Measurements from ENCODE around the gene SBK2. TPM values are rescaled to one million over a fixed set of nuclear protein-coding genes. Genes with fewer than 3 reads are reported as not detected.

SBK2 gene
- polyA plus RNA-seq, 4 donors: 0.06 TPM; not detected in 3

DNA sequence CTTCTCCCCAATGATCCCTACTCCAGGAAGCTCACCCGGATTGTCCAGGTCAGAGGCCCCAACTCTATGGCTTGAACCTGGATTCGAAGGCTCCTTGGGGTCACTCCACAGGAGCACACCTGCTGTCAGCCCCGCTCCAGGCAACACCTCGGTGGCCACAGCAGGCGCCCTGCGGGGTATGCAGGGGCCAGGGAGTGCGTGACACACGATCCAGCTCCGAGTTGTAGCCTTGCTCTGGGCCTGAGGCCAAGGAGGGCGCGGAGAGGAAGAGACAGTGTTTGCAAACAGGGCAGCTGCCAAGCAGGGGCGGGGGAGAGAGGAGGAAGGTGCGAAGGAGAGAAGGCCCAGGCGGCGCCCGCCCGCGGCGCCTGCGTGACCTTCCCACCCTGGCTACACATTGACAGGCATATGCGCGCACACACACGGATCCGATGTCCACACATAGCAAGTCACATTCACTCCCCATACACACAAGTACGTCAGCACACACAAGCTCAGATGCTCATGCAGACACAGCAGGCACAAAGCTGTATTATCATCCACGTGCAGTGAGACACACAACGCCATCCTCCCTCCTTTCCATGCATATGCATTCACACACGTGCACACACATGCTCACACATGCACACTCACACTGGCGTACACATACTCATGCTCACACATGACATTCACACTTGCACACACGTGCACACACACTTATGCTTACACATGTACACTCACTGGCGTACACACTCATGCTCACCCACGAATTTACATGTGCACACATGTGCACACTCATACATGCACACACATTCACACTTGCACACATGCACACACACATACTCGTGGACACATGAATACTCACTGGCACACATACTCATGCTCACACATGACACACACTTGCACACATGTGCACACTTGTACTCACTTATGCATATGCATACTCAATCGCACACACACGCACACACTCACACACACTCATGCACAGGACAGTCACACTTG lies 10.4 kb downstream of the SBK2 start:
- Histone ChIP-seq H3K4me1 (ENCODE audit: control insufficient read depth in 3 of 3, insufficient read depth in 2 of 3, low read depth in 1 of 3, low read length in 2 of 3) (peaks cover 0 to 2% (median 0%) of the 10 kb centered on the region in 3 donors), H3K4me3 (ENCODE audit: low read depth in 1 of 3, low read length in 3 of 3) (no peak overlapping the region), H3K27me3 (ENCODE audit: control insufficient read depth in 3 of 3, insufficient read depth in 3 of 3, low read length in 3 of 3) (no peaks in the 10 kb centered on the region), H3K27ac (ENCODE audit: low read depth in 1 of 3, low read length in 2 of 3) (no peak overlapping the region), H3K36me3 (ENCODE audit: control insufficient read depth in 3 of 3, insufficient read depth in 2 of 3, low read depth in 1 of 3, low read length in 3 of 3) (no peaks in the 10 kb centered on the region), H3K9me3 (ENCODE audit: control insufficient read depth in 2 of 2, insufficient read depth in 1 of 2, low read depth in 1 of 2, low read length in 1 of 2) (no peaks in the 10 kb centered on the region)
- WGBS, 3 donors: 24 to 31% (median 27%) methylated on average over 33 to 35 of the region's 35 CpGs
- DNase-seq (peak; percentile 61 to 62), FAIRE-seq (no peak)

DNA sequence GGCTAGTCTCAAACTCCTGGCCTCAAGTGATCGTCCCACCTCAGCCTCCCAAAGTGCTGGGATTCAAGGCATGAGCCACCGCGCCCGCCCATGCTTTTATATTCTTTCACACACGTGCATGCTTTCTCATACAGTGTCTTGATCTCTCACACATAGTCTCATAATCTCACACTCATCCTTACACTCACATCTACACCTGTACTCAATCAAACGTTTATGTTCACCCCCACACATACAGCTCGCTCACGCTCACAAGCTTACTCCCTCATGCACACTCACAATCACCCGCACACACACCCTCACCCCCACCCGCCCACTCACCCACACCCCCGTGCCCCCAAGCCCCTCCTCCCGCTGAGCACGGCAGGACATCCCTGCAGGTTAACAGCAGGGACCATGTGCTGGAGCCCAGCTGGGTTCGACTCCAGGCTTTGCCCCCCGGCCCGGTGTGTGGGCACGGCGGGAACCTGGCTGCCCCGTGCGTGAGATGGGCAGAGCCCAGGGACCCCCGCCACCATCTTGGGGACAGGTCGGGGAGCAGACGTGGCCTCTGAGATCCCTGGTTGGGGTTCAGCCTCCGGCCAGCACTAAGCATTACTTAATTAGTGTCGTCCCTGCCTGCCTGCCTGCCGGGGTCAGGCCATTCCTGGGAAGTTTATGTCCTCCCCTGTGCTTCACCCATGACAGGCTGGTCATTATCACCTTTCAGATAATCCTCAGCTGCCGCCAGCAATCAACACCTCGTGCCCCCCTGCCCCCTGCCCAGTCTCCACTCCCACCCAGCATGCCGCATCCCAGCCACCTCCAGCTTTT lies 11.4 kb downstream of the SBK2 start:
- Histone ChIP-seq H3K9me3 (ENCODE audit: control insufficient read depth in 2 of 2, insufficient read depth in 1 of 2, low read depth in 1 of 2, low read length in 1 of 2) (no peaks in the 10 kb centered on the region), H3K4me3 (ENCODE audit: low read depth in 1 of 3, low read length in 3 of 3) (no peak overlapping the region), H3K27me3 (ENCODE audit: control insufficient read depth in 3 of 3, insufficient read depth in 3 of 3, low read length in 3 of 3) (no peaks in the 10 kb centered on the region), H3K27ac (ENCODE audit: low read depth in 1 of 3, low read length in 2 of 3) (no peak overlapping the region), H3K4me1 (ENCODE audit: control insufficient read depth in 3 of 3, insufficient read depth in 2 of 3, low read depth in 1 of 3, low read length in 2 of 3) (peaks cover 0 to 2% (median 0%) of the 10 kb centered on the region in 3 donors), H3K36me3 (ENCODE audit: control insufficient read depth in 3 of 3, insufficient read depth in 2 of 3, low read depth in 1 of 3, low read length in 3 of 3) (no peaks in the 10 kb centered on the region)
- 46 to 60% (median 54%) methylated on average over 28 to 29 of the region's 29 CpGs for WGBS, 3 donors
- FAIRE-seq: no peak
- no peak for DNase-seq

DNA sequence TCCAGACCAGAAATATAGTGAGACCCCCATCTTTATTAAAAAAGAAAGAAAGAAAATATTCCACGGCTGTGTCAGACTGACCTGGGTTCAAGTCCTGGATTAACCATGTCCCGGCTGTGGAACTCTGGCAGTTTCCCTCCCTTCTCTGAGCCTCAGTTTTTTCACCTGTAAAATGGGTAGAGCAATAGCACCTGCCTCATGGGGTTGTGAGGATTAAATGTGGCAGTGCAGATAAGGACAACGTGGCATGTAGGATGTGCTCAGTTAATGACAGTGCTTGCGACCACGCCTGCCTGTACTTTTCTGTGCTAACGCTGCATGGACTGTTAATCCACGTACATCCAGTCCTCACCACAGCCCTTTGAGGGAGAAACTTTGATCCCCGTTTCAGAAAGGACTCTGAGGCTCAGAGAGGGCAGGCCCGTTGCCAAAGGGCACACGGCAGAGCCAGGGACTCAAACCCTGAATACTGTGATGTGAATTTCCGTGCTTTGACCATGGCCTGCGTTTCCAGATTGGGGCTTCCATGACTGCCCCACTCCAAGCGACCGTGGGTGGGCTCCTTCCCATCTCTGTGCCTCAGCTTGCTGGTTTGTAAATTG lies 16.1 kb downstream of the SBK2 start:
- 55 to 71% (median 61%) methylated on average over 14 of the region's 14 CpGs for WGBS, 3 donors
- DNase-seq: peak in 1 of 2 donors; percentile 7
- H3K27me3 ChIP-seq (ENCODE audit: control insufficient read depth in 3 of 3, insufficient read depth in 3 of 3, low read length in 3 of 3): peaks cover 0 to under 1% (median 0%) of the 10 kb centered on the region in 3 donors
- H3K36me3 ChIP-seq (ENCODE audit: control insufficient read depth in 3 of 3, insufficient read depth in 2 of 3, low read depth in 1 of 3, low read length in 3 of 3): no peaks in the 10 kb centered on the region
- no peak overlapping the region for H3K4me3 ChIP-seq (ENCODE audit: low read depth in 1 of 3, low read length in 3 of 3)
- no peak for FAIRE-seq
- no peaks in the 10 kb centered on the region for H3K9me3 ChIP-seq (ENCODE audit: control insufficient read depth in 2 of 2, insufficient read depth in 1 of 2, low read depth in 1 of 2, low read length in 1 of 2)
- peaks cover 0 to 3% (median 0%) of the 10 kb centered on the region in 3 donors for H3K4me1 ChIP-seq (ENCODE audit: control insufficient read depth in 3 of 3, insufficient read depth in 2 of 3, low read depth in 1 of 3, low read length in 2 of 3)
- no peak overlapping the region for H3K27ac ChIP-seq (ENCODE audit: low read depth in 1 of 3, low read length in 2 of 3)

DNA sequence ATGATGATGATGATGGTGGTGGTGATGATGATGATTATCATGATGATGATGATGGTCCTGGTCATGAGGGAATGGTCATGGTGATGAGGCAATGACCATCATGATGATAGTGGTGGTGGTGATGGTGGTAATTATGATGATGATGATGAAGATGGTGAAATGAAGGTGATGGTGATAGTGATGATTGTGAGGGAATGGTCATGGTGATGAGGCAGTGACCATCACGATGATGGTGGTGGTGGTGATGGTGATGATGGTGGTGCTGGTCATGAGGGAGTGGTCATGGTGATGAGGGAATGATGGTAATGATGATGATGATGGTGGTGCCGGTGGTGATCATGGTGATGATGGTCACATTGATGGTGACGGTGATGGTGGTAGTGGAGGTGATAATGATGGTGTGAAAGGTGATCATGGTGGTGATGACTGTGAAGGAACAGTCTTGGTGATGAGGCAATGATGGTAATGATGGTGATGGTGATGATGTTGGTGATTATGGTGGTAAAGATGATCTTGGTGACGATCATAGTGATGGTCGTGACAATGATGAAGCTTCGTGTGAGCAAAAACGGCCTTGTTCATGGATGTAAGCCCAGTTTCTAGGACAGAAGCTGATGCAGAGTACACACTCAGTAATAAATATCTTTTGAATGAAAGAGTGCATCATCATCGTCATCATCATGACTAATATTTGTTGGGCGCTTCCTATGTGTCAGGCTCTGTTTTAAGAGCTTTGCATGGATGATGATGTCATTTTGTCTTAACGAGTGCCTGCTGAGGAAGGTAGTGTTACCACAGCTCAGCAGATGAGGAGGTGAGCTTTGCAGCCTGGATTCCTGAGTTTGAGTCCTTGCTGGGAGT lies 17.3 kb downstream of the SBK2 start:
- FAIRE-seq (no peak), DNase-seq (peak in 1 of 2 donors; percentile 5)
- Histone ChIP-seq H3K9me3 (ENCODE audit: control insufficient read depth in 2 of 2, insufficient read depth in 1 of 2, low read depth in 1 of 2, low read length in 1 of 2) (no peaks in the 10 kb centered on the region), H3K36me3 (ENCODE audit: control insufficient read depth in 3 of 3, insufficient read depth in 2 of 3, low read depth in 1 of 3, low read length in 3 of 3) (no peaks in the 10 kb centered on the region), H3K4me3 (ENCODE audit: low read depth in 1 of 3, low read length in 3 of 3) (no peak overlapping the region), H3K27me3 (ENCODE audit: control insufficient read depth in 3 of 3, insufficient read depth in 3 of 3, low read length in 3 of 3) (peaks cover 0 to 2% (median 0%) of the 10 kb centered on the region in 3 donors), H3K27ac (ENCODE audit: low read depth in 1 of 3, low read length in 2 of 3) (no peak overlapping the region), H3K4me1 (ENCODE audit: control insufficient read depth in 3 of 3, insufficient read depth in 2 of 3, low read depth in 1 of 3, low read length in 2 of 3) (peaks cover 0 to 3% (median 0%) of the 10 kb centered on the region in 3 donors)
- WGBS, 3 donors: 79 to 90% (median 86%) methylated on average over 10 of the region's 10 CpGs

DNA sequence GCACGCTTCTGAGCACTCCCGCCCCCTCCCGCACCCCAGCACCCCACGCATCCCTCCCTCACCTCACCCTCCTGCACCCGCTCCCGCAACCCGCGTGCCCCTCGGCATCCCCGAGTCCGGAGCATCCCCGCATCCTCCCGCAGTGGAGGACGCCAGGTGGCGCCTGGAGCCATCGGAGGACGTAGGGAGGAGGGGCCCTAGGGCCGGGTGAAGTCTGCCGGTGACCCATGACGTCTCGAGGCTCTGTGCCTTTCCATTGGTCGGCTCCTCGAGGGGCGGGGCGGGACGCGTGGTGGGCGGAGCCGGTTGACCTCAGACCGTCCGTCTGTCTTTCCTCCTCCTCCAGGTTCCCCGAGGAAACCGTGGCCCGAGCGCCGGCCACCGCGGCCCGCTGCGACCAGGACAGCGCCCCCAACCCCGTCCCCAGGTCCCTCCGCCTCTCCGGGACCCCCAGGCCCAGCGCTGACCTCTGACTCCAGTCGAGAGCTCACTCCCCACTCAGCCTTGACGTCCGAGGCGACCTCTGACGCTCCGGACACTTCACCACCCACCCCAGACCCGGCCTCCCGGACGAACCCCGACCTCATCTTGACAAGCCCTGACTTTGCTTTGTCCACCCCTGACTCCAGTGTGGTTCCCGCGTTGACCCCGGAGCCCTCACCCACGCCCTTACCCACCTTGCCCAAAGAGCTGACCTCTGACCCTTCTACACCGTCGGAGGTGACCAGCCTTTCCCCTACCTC lies 19.9 kb downstream of the SBK2 start:
- DNase-seq (peak; percentile 93 to 94), FAIRE-seq (no peak)
- peak overlapping the region in 2 of 3 donors; percentile 49 to 68 for H3K4me3 ChIP-seq (ENCODE audit: low read depth in 1 of 3, low read length in 3 of 3)
- H3K9me3 ChIP-seq (ENCODE audit: control insufficient read depth in 2 of 2, insufficient read depth in 1 of 2, low read depth in 1 of 2, low read length in 1 of 2): no peaks in the 10 kb centered on the region
- peak overlapping the region; percentile 47 to 72 (median 59) for H3K27ac ChIP-seq (ENCODE audit: low read depth in 1 of 3, low read length in 2 of 3)
- H3K27me3 ChIP-seq (ENCODE audit: control insufficient read depth in 3 of 3, insufficient read depth in 3 of 3, low read length in 3 of 3): peaks cover 0 to 6% (median 0%) of the 10 kb centered on the region in 3 donors
- no peaks in the 10 kb centered on the region for H3K36me3 ChIP-seq (ENCODE audit: control insufficient read depth in 3 of 3, insufficient read depth in 2 of 3, low read depth in 1 of 3, low read length in 3 of 3)
- H3K4me1 ChIP-seq (ENCODE audit: control insufficient read depth in 3 of 3, insufficient read depth in 2 of 3, low read depth in 1 of 3, low read length in 2 of 3): peaks cover 0 to 3% (median 0%) of the 10 kb centered on the region in 3 donors
- 3 to 7% (median 6%) methylated on average over 43 to 61 of the region's 61 CpGs for WGBS, 3 donors

DNA sequence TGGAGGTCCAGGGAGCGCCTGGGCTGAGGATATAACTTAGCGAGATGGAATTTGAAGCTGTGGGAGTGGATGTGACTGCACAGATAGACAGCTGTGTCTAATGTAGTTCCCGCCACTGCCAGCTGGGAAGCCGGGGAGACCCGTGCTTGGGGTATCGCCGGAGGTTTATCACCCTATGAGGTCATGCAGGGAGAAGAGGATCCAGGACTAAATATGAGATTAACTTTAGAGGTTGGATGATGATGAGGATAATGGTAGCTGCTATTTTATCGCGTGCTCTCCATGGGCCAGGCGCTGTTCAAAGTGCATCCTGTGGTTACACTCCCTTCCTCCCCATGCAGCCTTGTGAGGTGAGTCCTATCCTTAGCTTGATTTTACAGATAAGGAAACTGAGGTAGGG lies 28.8 kb downstream of the SBK2 start:
- no peaks in the 10 kb centered on the region for H3K4me1 ChIP-seq (ENCODE audit: control insufficient read depth in 3 of 3, insufficient read depth in 2 of 3, low read depth in 1 of 3, low read length in 2 of 3)
- H3K27ac ChIP-seq (ENCODE audit: low read depth in 1 of 3, low read length in 2 of 3): no peak overlapping the region
- WGBS, 3 donors: 24 to 51% (median 44%) methylated on average over 10 of the region's 10 CpGs
- peak in 1 of 2 donors; percentile 46 for DNase-seq
- no peak overlapping the region for H3K4me3 ChIP-seq (ENCODE audit: low read depth in 1 of 3, low read length in 3 of 3)
- H3K9me3 ChIP-seq (ENCODE audit: control insufficient read depth in 2 of 2, insufficient read depth in 1 of 2, low read depth in 1 of 2, low read length in 1 of 2): peaks cover 0 to 8% of the 10 kb centered on the region in 2 donors
- no peak for FAIRE-seq
- no peaks in the 10 kb centered on the region for H3K36me3 ChIP-seq (ENCODE audit: control insufficient read depth in 3 of 3, insufficient read depth in 2 of 3, low read depth in 1 of 3, low read length in 3 of 3)
- H3K27me3 ChIP-seq (ENCODE audit: control insufficient read depth in 3 of 3, insufficient read depth in 3 of 3, low read length in 3 of 3): peaks cover 0 to 13% (median 0%) of the 10 kb centered on the region in 3 donors

DNA sequence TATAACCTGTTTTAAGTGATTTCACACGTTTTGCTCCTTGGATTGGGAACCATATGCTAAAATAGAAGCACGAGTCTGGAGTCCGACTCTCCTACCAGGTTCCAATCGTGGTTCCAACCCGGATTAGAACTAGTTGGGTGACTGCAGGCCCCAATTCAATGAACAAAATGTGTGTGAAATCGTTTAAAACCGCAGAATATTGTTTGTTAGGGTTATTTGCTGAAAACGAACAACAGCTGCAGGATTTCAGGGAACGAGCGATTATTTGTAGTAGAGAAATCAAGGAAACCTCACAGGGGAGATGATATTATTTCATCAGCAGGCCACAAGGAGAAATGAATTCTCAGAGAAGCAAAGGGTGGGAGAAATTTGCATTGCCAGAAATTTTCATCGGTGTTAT lies 32.0 kb downstream of the SBK2 start:
- Histone ChIP-seq H3K27ac (ENCODE audit: low read depth in 1 of 3, low read length in 2 of 3) (no peak overlapping the region), H3K36me3 (ENCODE audit: control insufficient read depth in 3 of 3, insufficient read depth in 2 of 3, low read depth in 1 of 3, low read length in 3 of 3) (no peaks in the 10 kb centered on the region), H3K27me3 (ENCODE audit: control insufficient read depth in 3 of 3, insufficient read depth in 3 of 3, low read length in 3 of 3) (peaks cover 0 to 10% (median 0%) of the 10 kb centered on the region in 3 donors), H3K4me1 (ENCODE audit: control insufficient read depth in 3 of 3, insufficient read depth in 2 of 3, low read depth in 1 of 3, low read length in 2 of 3) (no peaks in the 10 kb centered on the region), H3K4me3 (ENCODE audit: low read depth in 1 of 3, low read length in 3 of 3) (no peak overlapping the region), H3K9me3 (ENCODE audit: control insufficient read depth in 2 of 2, insufficient read depth in 1 of 2, low read depth in 1 of 2, low read length in 1 of 2) (peaks cover 0 to 8% of the 10 kb centered on the region in 2 donors)
- FAIRE-seq: no peak
- DNase-seq: no peak
- WGBS, 3 donors: 82 to 85% (median 84%) methylated on average over 11 of the region's 11 CpGs

Measured in small intestine (tissue), 7 donors.